Measurements from ENCODE around the gene LCE3B.

LCE3B gene

GRCh38 chr1:152621993-152622392 is 8.4 kb downstream of the LCE3B start:
- no peak overlapping the region for H3K4me3 ChIP-seq (ENCODE audit: low read depth, low read length)
- H3K79me2 ChIP-seq (ENCODE audit: control insufficient read depth, insufficient read depth, low read length, unreplicated experiment) = no peaks in the 10 kb centered on the region
- H3K27ac ChIP-seq (ENCODE audit: low read depth, low read length) = no peak overlapping the region
- no peak overlapping the region for H2AFZ ChIP-seq (ENCODE audit: low read length, unreplicated experiment)
- H3K36me3 ChIP-seq (ENCODE audit: insufficient read depth, low read length) = no peaks in the 10 kb centered on the region
- H3K27me3 ChIP-seq (ENCODE audit: insufficient read depth, low read length) = no peaks in the 10 kb centered on the region
- H3K4me1 ChIP-seq (ENCODE audit: control insufficient read depth, insufficient read depth, low read length, unreplicated experiment) = no peaks in the 10 kb centered on the region

- H3K4me3 ChIP-seq (ENCODE audit: low read depth, low read length) = no peak within 1 kb of the TSS
- H3K36me3 ChIP-seq (ENCODE audit: insufficient read depth, low read length) = no peaks in the 10 kb centered on the region
- H2AFZ ChIP-seq (ENCODE audit: low read length, unreplicated experiment) = no peak within 1 kb of the TSS
- no peak within 1 kb of the TSS for H3K27ac ChIP-seq (ENCODE audit: low read depth, low read length)
- no peaks in the 10 kb centered on the region for H3K4me1 ChIP-seq (ENCODE audit: control insufficient read depth, insufficient read depth, low read length, unreplicated experiment)
- H3K79me2 ChIP-seq (ENCODE audit: control insufficient read depth, insufficient read depth, low read length, unreplicated experiment) = no peaks in the 10 kb centered on the region
- H3K27me3 ChIP-seq (ENCODE audit: insufficient read depth, low read length) = no peaks in the 10 kb centered on the region
Observed at GRCh38 chr1:152622803-152623202, 9.2 kb downstream of the LCE3B start, which contains the start of gene LCE3A. Gene LCE3A (minus strand): TSS chr1:152623103. CDS start chr1:152623103, 0 bp downstream.

GRCh38 chr1:152623203-152623844 is 9.7 kb downstream of the LCE3B start:
- H3K4me3 ChIP-seq (ENCODE audit: low read depth, low read length) = no peak overlapping the region
- no peaks in the 10 kb centered on the region for H3K4me1 ChIP-seq (ENCODE audit: control insufficient read depth, insufficient read depth, low read length, unreplicated experiment)
- no peaks in the 10 kb centered on the region for H3K79me2 ChIP-seq (ENCODE audit: control insufficient read depth, insufficient read depth, low read length, unreplicated experiment)
- no peaks in the 10 kb centered on the region for H3K27me3 ChIP-seq (ENCODE audit: insufficient read depth, low read length)
- no peaks in the 10 kb centered on the region for H3K36me3 ChIP-seq (ENCODE audit: insufficient read depth, low read length)
- H2AFZ ChIP-seq (ENCODE audit: low read length, unreplicated experiment) = no peak overlapping the region
- H3K27ac ChIP-seq (ENCODE audit: low read depth, low read length) = no peak overlapping the region

GRCh38 chr1:152626744-152627143 is 13.1 kb downstream of the LCE3B start:
- Histone ChIP-seq H3K4me1 (ENCODE audit: control insufficient read depth, insufficient read depth, low read length, unreplicated experiment) (no peaks in the 10 kb centered on the region), H3K4me3 (ENCODE audit: low read depth, low read length) (no peak overlapping the region), H3K27ac (ENCODE audit: low read depth, low read length) (no peak overlapping the region), H3K27me3 (ENCODE audit: insufficient read depth, low read length) (no peaks in the 10 kb centered on the region), H3K79me2 (ENCODE audit: control insufficient read depth, insufficient read depth, low read length, unreplicated experiment) (no peaks in the 10 kb centered on the region), H3K36me3 (ENCODE audit: insufficient read depth, low read length) (no peaks in the 10 kb centered on the region), H2AFZ (ENCODE audit: low read length, unreplicated experiment) (no peak overlapping the region)

- no peaks in the 10 kb centered on the region for H3K4me1 ChIP-seq (ENCODE audit: control insufficient read depth, insufficient read depth, low read length, unreplicated experiment)
- no peaks in the 10 kb centered on the region for H3K36me3 ChIP-seq (ENCODE audit: insufficient read depth, low read length)
- no peaks in the 10 kb centered on the region for H3K79me2 ChIP-seq (ENCODE audit: control insufficient read depth, insufficient read depth, low read length, unreplicated experiment)
- no peak overlapping the region for H3K4me3 ChIP-seq (ENCODE audit: low read depth, low read length)
- no peak overlapping the region for H3K27ac ChIP-seq (ENCODE audit: low read depth, low read length)
- no peaks in the 10 kb centered on the region for H3K27me3 ChIP-seq (ENCODE audit: insufficient read depth, low read length)
- H2AFZ ChIP-seq (ENCODE audit: low read length, unreplicated experiment) = no peak overlapping the region
Observed at GRCh38 chr1:152630596-152630995, 17.0 kb downstream of the LCE3B start.

GRCh38 chr1:152640351-152640750 is 26.7 kb downstream of the LCE3B start:
- Histone ChIP-seq H2AFZ (ENCODE audit: low read length, unreplicated experiment) (no peak overlapping the region), H3K27me3 (ENCODE audit: insufficient read depth, low read length) (0 out of 2 replicates have a peak, but pooled peaks cover 4% of the 10 kb centered on the region), H3K27ac (ENCODE audit: low read depth, low read length) (no peak overlapping the region), H3K4me3 (ENCODE audit: low read depth, low read length) (no peak overlapping the region), H3K79me2 (ENCODE audit: control insufficient read depth, insufficient read depth, low read length, unreplicated experiment) (no peaks in the 10 kb centered on the region), H3K4me1 (ENCODE audit: control insufficient read depth, insufficient read depth, low read length, unreplicated experiment) (no peaks in the 10 kb centered on the region), H3K36me3 (ENCODE audit: insufficient read depth, low read length) (no peaks in the 10 kb centered on the region)

- no peaks in the 10 kb centered on the region for H3K4me1 ChIP-seq (ENCODE audit: control insufficient read depth, insufficient read depth, low read length, unreplicated experiment)
- H3K27me3 ChIP-seq (ENCODE audit: insufficient read depth, low read length) = 0 out of 2 replicates have a peak, but pooled peaks cover 4% of the 10 kb centered on the region
- no peaks in the 10 kb centered on the region for H3K79me2 ChIP-seq (ENCODE audit: control insufficient read depth, insufficient read depth, low read length, unreplicated experiment)
- H3K36me3 ChIP-seq (ENCODE audit: insufficient read depth, low read length) = no peaks in the 10 kb centered on the region
- H3K4me3 ChIP-seq (ENCODE audit: low read depth, low read length) = no peak overlapping the region
- H2AFZ ChIP-seq (ENCODE audit: low read length, unreplicated experiment) = no peak overlapping the region
- H3K27ac ChIP-seq (ENCODE audit: low read depth, low read length) = no peak overlapping the region
Observed at GRCh38 chr1:152643945-152644344, 30.3 kb downstream of the LCE3B start.

GRCh38 chr1:152645146-152645545 is 31.5 kb downstream of the LCE3B start:
- no peak overlapping the region for H2AFZ ChIP-seq (ENCODE audit: low read length, unreplicated experiment)
- 0 out of 2 replicates have a peak, but pooled peaks cover 4% of the 10 kb centered on the region for H3K27me3 ChIP-seq (ENCODE audit: insufficient read depth, low read length)
- H3K79me2 ChIP-seq (ENCODE audit: control insufficient read depth, insufficient read depth, low read length, unreplicated experiment) = no peaks in the 10 kb centered on the region
- no peaks in the 10 kb centered on the region for H3K36me3 ChIP-seq (ENCODE audit: insufficient read depth, low read length)
- no peak overlapping the region for H3K4me3 ChIP-seq (ENCODE audit: low read depth, low read length)
- H3K27ac ChIP-seq (ENCODE audit: low read depth, low read length) = no peak overlapping the region
- H3K4me1 ChIP-seq (ENCODE audit: control insufficient read depth, insufficient read depth, low read length, unreplicated experiment) = no peaks in the 10 kb centered on the region

- no peak overlapping the region for H3K4me3 ChIP-seq (ENCODE audit: low read depth, low read length)
- no peak overlapping the region for H3K27ac ChIP-seq (ENCODE audit: low read depth, low read length)
- H3K36me3 ChIP-seq (ENCODE audit: insufficient read depth, low read length) = no peaks in the 10 kb centered on the region
- H3K27me3 ChIP-seq (ENCODE audit: insufficient read depth, low read length) = 0 out of 2 replicates have a peak, but pooled peaks cover 4% of the 10 kb centered on the region
- no peak overlapping the region for H2AFZ ChIP-seq (ENCODE audit: low read length, unreplicated experiment)
- no peaks in the 10 kb centered on the region for H3K4me1 ChIP-seq (ENCODE audit: control insufficient read depth, insufficient read depth, low read length, unreplicated experiment)
- no peaks in the 10 kb centered on the region for H3K79me2 ChIP-seq (ENCODE audit: control insufficient read depth, insufficient read depth, low read length, unreplicated experiment)
Observed at GRCh38 chr1:152646656-152647055, 33.0 kb downstream of the LCE3B start.

GRCh38 chr1:152654110-152654509 is 40.5 kb downstream of the LCE3B start:
- Histone ChIP-seq H3K27me3 (ENCODE audit: insufficient read depth, low read length) (peaks cover 26% of the 10 kb centered on the region; the same call in 1 of the 2 replicates), H3K4me3 (ENCODE audit: low read depth, low read length) (no peak overlapping the region), H3K36me3 (ENCODE audit: insufficient read depth, low read length) (no peaks in the 10 kb centered on the region), H3K79me2 (ENCODE audit: control insufficient read depth, insufficient read depth, low read length, unreplicated experiment) (no peaks in the 10 kb centered on the region), H3K4me1 (ENCODE audit: control insufficient read depth, insufficient read depth, low read length, unreplicated experiment) (no peaks in the 10 kb centered on the region), H3K27ac (ENCODE audit: low read depth, low read length) (no peak overlapping the region), H2AFZ (ENCODE audit: low read length, unreplicated experiment) (no peak overlapping the region)

- no peaks in the 10 kb centered on the region for H3K4me1 ChIP-seq (ENCODE audit: control insufficient read depth, insufficient read depth, low read length, unreplicated experiment)
- no peak overlapping the region for H2AFZ ChIP-seq (ENCODE audit: low read length, unreplicated experiment)
- no peak overlapping the region for H3K27ac ChIP-seq (ENCODE audit: low read depth, low read length)
- no peaks in the 10 kb centered on the region for H3K36me3 ChIP-seq (ENCODE audit: insufficient read depth, low read length)
- H3K27me3 ChIP-seq (ENCODE audit: insufficient read depth, low read length) = peaks cover 30% of the 10 kb centered on the region; the same call in 1 of the 2 replicates
- H3K4me3 ChIP-seq (ENCODE audit: low read depth, low read length) = no peak overlapping the region
- no peaks in the 10 kb centered on the region for H3K79me2 ChIP-seq (ENCODE audit: control insufficient read depth, insufficient read depth, low read length, unreplicated experiment)
Observed at GRCh38 chr1:152656459-152656858, 42.8 kb downstream of the LCE3B start.

Data from ACC112 (cell line).